KOPT-K1 (cell line): ENCODE measurements around the gene RARA.

ENCODE experiments used
- H3K27ac ChIP-seq: fragments of 200-600 bp; sonication (generic); 2 replicates; pipeline ENCODE4 v1.5.1; 2016; ENCODE audit warnings: antibody characterized with exemption, mild to moderate bottlenecking, low read depth, low read length; ENCODE audit not compliant: poor library complexity, severe bottlenecking
- H3K36me3 ChIP-seq: fragments of 200-600 bp; sonication (generic); 2 replicates; pipeline ENCODE4 v1.5.1; 2017; ENCODE audit warnings: antibody characterized with exemption, mild to moderate bottlenecking, low read length, moderate library complexity; ENCODE audit not compliant: insufficient read depth
- H3K9me3 ChIP-seq: fragments of 200-600 bp; sonication (generic); 2 replicates; pipeline ENCODE4 v1.5.1; 2017; ENCODE audit warnings: antibody characterized with exemption, low read length, mild to moderate bottlenecking; ENCODE audit not compliant: insufficient read depth, poor library complexity, severe bottlenecking

Gene RARA

GRCh38 chr17:40341808-40342503 is 33.0 kb downstream of the RARA start:
- Histone ChIP-seq H3K27ac (peak overlapping the region; percentile 54), H3K9me3 (no peaks in the 10 kb centered on the region), H3K36me3 (no peaks in the 10 kb centered on the region)

- Histone ChIP-seq H3K27ac (no peak overlapping the region), H3K36me3 (no peaks in the 10 kb centered on the region), H3K9me3 (no peaks in the 10 kb centered on the region)
Measured at GRCh38 chr17:40342504-40343218, 33.7 kb downstream of the RARA start.

- H3K36me3 ChIP-seq, result no peaks in the 10 kb centered on the region
- no peak overlapping the region for H3K27ac ChIP-seq
- no peaks in the 10 kb centered on the region for H3K9me3 ChIP-seq
Measured at GRCh38 chr17:40343219-40344119, 34.5 kb downstream of the RARA start.

- Histone ChIP-seq H3K36me3 (peaks cover 10% of the 10 kb centered on the region), H3K27ac (peak overlapping the region; percentile 51)
Measured at GRCh38 chr17:40344421-40345160, 35.6 kb downstream of the RARA start.

GRCh38 chr17:40345161-40345993 is 36.4 kb downstream of the RARA start:
- peak overlapping the region; percentile 51 for H3K27ac ChIP-seq
- H3K9me3 ChIP-seq, result no peaks in the 10 kb centered on the region
- H3K36me3 ChIP-seq, result peaks cover 18% of the 10 kb centered on the region

More at GRCh38 chr17:40344421-40345160, 35.6 kb downstream of the RARA start:
- H3K9me3 ChIP-seq, result no peaks in the 10 kb centered on the region

GRCh38 chr17:40345994-40346764 is 37.2 kb downstream of the RARA start:
- H3K27ac ChIP-seq, result peak overlapping the region; percentile 51
- peaks cover 20% of the 10 kb centered on the region for H3K36me3 ChIP-seq
- no peaks in the 10 kb centered on the region for H3K9me3 ChIP-seq

GRCh38 chr17:40346765-40347158 is 37.8 kb downstream of the RARA start:
- Histone ChIP-seq H3K27ac (peak overlapping the region; percentile 26), H3K9me3 (no peaks in the 10 kb centered on the region), H3K36me3 (peaks cover 20% of the 10 kb centered on the region)

- Histone ChIP-seq H3K27ac (no peak overlapping the region), H3K36me3 (peaks cover 28% of the 10 kb centered on the region), H3K9me3 (no peaks in the 10 kb centered on the region)
Measured at GRCh38 chr17:40347319-40348135, 38.5 kb downstream of the RARA start.

GRCh38 chr17:40348136-40348504 is 39.1 kb downstream of the RARA start:
- Histone ChIP-seq H3K36me3 (peaks cover 33% of the 10 kb centered on the region), H3K27ac (peak overlapping the region; percentile 12), H3K9me3 (no peaks in the 10 kb centered on the region)

- Histone ChIP-seq H3K9me3 (no peaks in the 10 kb centered on the region), H3K36me3 (peaks cover 34% of the 10 kb centered on the region), H3K27ac (peak overlapping the region; percentile 12)
Measured at GRCh38 chr17:40348562-40349476, 39.8 kb downstream of the RARA start.

- H3K36me3 ChIP-seq, result peaks cover 34% of the 10 kb centered on the region
Measured at GRCh38 chr17:40349477-40349894, 40.5 kb downstream of the RARA start.

More at GRCh38 chr17:40349477-40349894, 40.5 kb downstream of the RARA start:
- Histone ChIP-seq H3K9me3 (no peaks in the 10 kb centered on the region), H3K27ac (no peak overlapping the region)
